Stimulated activated CD8-positive, alpha-beta memory T cell treated with anti-CD3 and anti-CD28 coated beads, Interleukin-15, amount 100 ng/mL, for 4 hours (primary cell): ENCODE results near the gene OR11L1.

Experiments
- DNase-seq, 2 donors: peaks; one replicate each; pipeline ENCODE4 v3.0.0-alpha.2; 2020; ENCODE audit warnings: low read depth in 2 of 2

The OR11L1 gene

GRCh38 chr1:247812637-247813036, 29.1 kb downstream of the OR11L1 start:
- no peak for DNase-seq

GRCh38 chr1:247797518-247797917, 44.2 kb downstream of the OR11L1 start:
- no peak for DNase-seq
